Uterus (tissue), 4 donors: ENCODE results near the gene CST9L. TPM values are rescaled to one million over a fixed set of nuclear protein-coding genes. Genes with fewer than 3 reads are reported as not detected.

Experiments used
- DNase-seq, 2 donors: peaks; one replicate each; pipeline ENCODE4 v3.0.0-alpha.2; 2019 to 2020
- H3K27ac ChIP-seq, 2 donors: fragments of 200-600 bp; sonication (generic); 1 replicate in 1 of 2; 2 replicates in 1 of 2; pipeline ENCODE4 v1.5.1; 2016 to 2018
- H3K27me3 ChIP-seq, 2 donors: fragments of 200-600 bp; sonication (generic); one replicate each; pipeline ENCODE4 v1.5.1; 2018 to 2019; ENCODE audit warnings: control low read depth in 1 of 2
- H3K36me3 ChIP-seq, 2 donors: fragments of 200-600 bp; sonication (generic); one replicate each; pipeline ENCODE4 v1.5.1; 2019; ENCODE audit warnings: control low read depth in 1 of 2
- H3K4me1 ChIP-seq, 2 donors: fragments of 200-600 bp; sonication (generic); one replicate each; pipeline ENCODE4 v1.5.1; 2018 to 2019; ENCODE audit warnings: control low read depth in 1 of 2
- H3K4me3 ChIP-seq, 2 donors: fragments of 200-600 bp; sonication (generic); 1 replicate in 1 of 2; 2 replicates in 1 of 2; pipeline ENCODE4 v1.5.1; 2018 to 2019; ENCODE audit warnings: mild to moderate bottlenecking in 1 of 2
- H3K9me3 ChIP-seq, 2 donors: fragments of 200-600 bp; sonication (generic); one replicate each; pipeline ENCODE4 v1.5.1; 2019; ENCODE audit warnings: control low read depth in 1 of 2
- CTCF ChIP-seq, 4 experiments: fragments of 200-600 bp in 2 of 4; fragments of 450-650 bp in 2 of 4; sonication (generic) in 2 of 4; IDR thresholded peaks; one replicate each; pipeline ENCODE4 v1.5.1; 2016 to 2019; ENCODE audit warnings: antibody characterized with exemption in 4 of 4, mild to moderate bottlenecking in 2 of 4, moderate library complexity in 1 of 4
- POLR2A ChIP-seq, 2 donors: fragments of 450-650 bp; IDR thresholded peaks; one replicate each; pipeline ENCODE4 v1.6.1; 2016; ENCODE audit warnings: antibody characterized with exemption in 2 of 2, mild to moderate bottlenecking in 1 of 2, moderate library complexity in 1 of 2
- intact Hi-C: fragments of 100-400 bp; cut with DNase I; formaldehyde crosslinking; loops from one replicate; pipeline ENCODE4 v1.15.1; 2023; ENCODE audit warnings: low total_unique reads
- total RNA-seq, 4 donors: library from RNA; depleted of rRNA in 3 of 4; stranded (reverse); fragments of >200 nt in 3 of 4; gene quantifications; one replicate each; pipeline versions ENCODE4 v1.1.0 to v1.2.4, GENCODE V29; 2014 to 2023
- donor health status: DM: yes; HTN: yes; CAD: no.

The CST9L gene
- total RNA-seq, 4 donors from 2014 or later: not detected

- Histone ChIP-seq H3K27ac (no peak overlapping the region), H3K9me3 (no peaks in the 10 kb centered on the region), H3K36me3 (no peaks in the 10 kb centered on the region), H3K27me3 (no peaks in the 10 kb centered on the region), H3K4me1 (no peaks in the 10 kb centered on the region), H3K4me3 (no peak overlapping the region)
- DNase-seq: no peak
- intact Hi-C loops: loop anchor here (10.0 kb wide), 1 partner anchor 160 kb away; no protein-coding TSS in a partner anchor
- no peak for TF ChIP-seq CTCF (IDR thresholded peaks at IDR 0.05)
- no peak for TF ChIP-seq POLR2A (IDR thresholded peaks at IDR 0.05)
Measured at GRCh38 chr20:23604306-23604705, 36.0 kb upstream of the CST9L start.

DNA sequence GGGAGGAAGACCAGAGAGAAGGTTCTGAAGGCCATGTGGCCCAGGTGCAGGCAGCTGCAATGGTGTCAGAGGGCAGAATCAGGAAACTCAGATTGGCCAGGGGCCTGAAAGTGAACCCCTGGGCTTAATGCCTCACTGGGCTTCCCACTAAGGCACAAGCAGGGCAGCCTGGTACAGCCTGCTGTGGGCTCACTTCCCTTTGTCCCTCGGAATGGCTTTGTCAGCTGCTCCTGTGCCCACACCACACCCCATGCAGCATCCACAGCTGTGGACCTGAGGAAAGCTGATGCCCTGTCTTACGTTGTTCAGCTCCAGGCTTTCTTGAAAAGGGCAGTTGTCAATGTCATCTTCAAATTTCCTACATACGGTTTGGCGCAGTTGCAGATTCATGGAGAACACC lies 35.0 kb upstream of the CST9L start:
- no peak overlapping the region for H3K4me3 ChIP-seq
- H3K36me3 ChIP-seq: no peaks in the 10 kb centered on the region
- no peak overlapping the region for H3K27ac ChIP-seq
- no peak for DNase-seq
- no peaks in the 10 kb centered on the region for H3K9me3 ChIP-seq
- H3K4me1 ChIP-seq: no peaks in the 10 kb centered on the region
- TF ChIP-seq POLR2A (IDR thresholded peaks at IDR 0.05) (no peak), CTCF (IDR thresholded peaks at IDR 0.05) (no peak)
- no peaks in the 10 kb centered on the region for H3K27me3 ChIP-seq
- intact Hi-C loops: loop anchor here (10.0 kb wide), 1 partner anchor 159 kb away; no protein-coding TSS in a partner anchor

DNA sequence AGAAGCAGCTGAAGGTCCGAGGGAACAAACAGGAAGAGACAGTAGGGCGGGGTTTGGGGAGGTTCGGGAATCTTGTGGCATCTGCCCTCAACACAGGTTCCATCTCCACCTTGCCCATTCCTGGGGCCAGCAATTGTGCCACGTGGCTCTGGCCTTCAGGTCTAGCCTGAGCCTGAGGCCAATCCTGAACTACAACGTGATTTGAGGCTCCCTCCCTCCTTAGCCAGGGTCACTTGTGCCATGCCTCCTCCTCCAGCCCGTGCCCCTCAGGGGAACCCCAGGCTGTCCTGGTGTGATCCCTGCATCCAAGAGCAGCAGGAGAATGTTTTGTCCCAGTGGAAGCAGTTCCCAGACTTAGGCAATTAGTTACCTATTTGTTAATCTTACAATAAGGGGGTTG lies 34.4 kb upstream of the CST9L start:
- no peaks in the 10 kb centered on the region for H3K27me3 ChIP-seq
- H3K4me1 ChIP-seq: no peaks in the 10 kb centered on the region
- H3K36me3 ChIP-seq: no peaks in the 10 kb centered on the region

DNA sequence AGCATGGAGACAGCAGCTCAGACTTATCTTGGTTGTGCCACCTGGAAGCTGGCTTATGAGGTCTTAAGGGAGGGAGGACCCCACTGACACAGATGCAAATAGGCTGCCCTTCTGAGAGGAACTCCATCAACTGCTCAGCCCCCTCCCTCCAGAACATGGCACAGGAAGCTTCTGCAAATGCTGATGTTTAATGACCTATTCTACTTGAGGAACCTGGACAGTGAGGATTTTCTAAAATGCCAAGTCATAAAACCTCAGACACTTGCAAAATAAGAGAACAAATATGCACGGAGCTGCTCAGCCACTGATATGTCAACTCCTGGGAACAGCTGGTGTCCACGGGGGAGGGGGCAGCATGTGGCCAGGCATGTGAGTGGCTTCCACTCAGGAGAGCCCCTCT lies 34.0 kb upstream of the CST9L start:
- H3K27ac ChIP-seq: no peak overlapping the region
- intact Hi-C loops: loop anchor here (10.0 kb wide), 1 partner anchor 157 kb away; no protein-coding TSS in a partner anchor

More for the DNA sequence above, 34.4 kb upstream of the CST9L start:
- no peaks in the 10 kb centered on the region for H3K9me3 ChIP-seq
- no peak for DNase-seq
- intact Hi-C loops: loop anchor here (10.0 kb wide), 1 partner anchor 158 kb away; no protein-coding TSS in a partner anchor
- TF ChIP-seq CTCF (IDR thresholded peaks at IDR 0.05) (no peak), POLR2A (IDR thresholded peaks at IDR 0.05) (no peak)
- no peak overlapping the region for H3K27ac ChIP-seq
- H3K4me3 ChIP-seq: no peak overlapping the region

GRCh38 chr20:23601715-23602114 lies 33.4 kb upstream of the CST9L start:
- TF ChIP-seq POLR2A (IDR thresholded peaks at IDR 0.05) (no peak), CTCF (IDR thresholded peaks at IDR 0.05) (no peak)
- Histone ChIP-seq H3K4me3 (no peak overlapping the region), H3K9me3 (no peaks in the 10 kb centered on the region), H3K27me3 (no peaks in the 10 kb centered on the region), H3K36me3 (no peaks in the 10 kb centered on the region), H3K27ac (no peak overlapping the region), H3K4me1 (no peaks in the 10 kb centered on the region)
- DNase-seq: no peak
- intact Hi-C loops: loop anchor here (10.0 kb wide), 1 partner anchor 157 kb away; no protein-coding TSS in a partner anchor

More for the DNA sequence above, 34.0 kb upstream of the CST9L start:
- Histone ChIP-seq H3K36me3 (no peaks in the 10 kb centered on the region), H3K9me3 (no peaks in the 10 kb centered on the region), H3K27me3 (no peaks in the 10 kb centered on the region), H3K4me1 (no peaks in the 10 kb centered on the region), H3K4me3 (no peak overlapping the region)
- TF ChIP-seq CTCF (IDR thresholded peaks at IDR 0.05): no peak
- TF ChIP-seq POLR2A (IDR thresholded peaks at IDR 0.05): no peak
- no peak for DNase-seq
